IPS DF 6.9 (cell line): ENCODE measurements around the gene POLG2.
A peak's percentile ranks its signal among the peaks of the same experiment; 100 is the strongest.
"Not testable (repeated sequence)": the region's sequence is repeated elsewhere in the genome, so short reads cannot be mapped to it uniquely, and the experiment has no call there.

Source experiments
- DNase-seq: peaks from one replicate; pipeline ENCODE4 v3.0.0-alpha.2; 2013; ENCODE audit warnings: low read depth, low spot score
- H3K27ac ChIP-seq: one replicate; pipeline ENCODE4 v1.5.1; 2013; ENCODE audit warnings: low read length, control low read depth
- H3K27me3 ChIP-seq: 2 replicates; pipeline ENCODE4 v1.6.1; 2013; ENCODE audit warnings: mild to moderate bottlenecking, low read length; ENCODE audit not compliant: control insufficient read depth, insufficient read depth
- H3K36me3 ChIP-seq: 2 replicates; pipeline ENCODE4 v1.6.1; 2013; ENCODE audit warnings: low read length; ENCODE audit not compliant: control insufficient read depth, insufficient read depth
- H3K4me1 ChIP-seq: 2 replicates; pipeline ENCODE4 v1.6.1; 2013; ENCODE audit warnings: low read length; ENCODE audit not compliant: control insufficient read depth, insufficient read depth
- H3K4me3 ChIP-seq: 2 replicates; pipeline ENCODE4 v1.5.1; 2013; ENCODE audit warnings: mild to moderate bottlenecking, low read length
- H3K9me3 ChIP-seq: 2 replicates; pipeline ENCODE4 v1.6.1; 2013; ENCODE audit warnings: low read length, inconsistent platforms; ENCODE audit not compliant: control insufficient read depth, insufficient read depth
- WGBS: extraction: QIAGEN DNeasy Blood & Tissue Kit; methylation state at CpG from one replicate; pipeline ENCODE4 v1.1.7; 2013; ENCODE audit warnings: mixed read lengths, missing lambda C conversion rate; ENCODE audit not compliant: insufficient read length, insufficient coverage; 5-methylcytosine and 5-hydroxymethylcytosine counted together

The POLG2 gene

GRCh38 chr17:64499805-64500486, 3.1 kb upstream of the POLG2 start:
- no CpG with 5 or more reads among the region's 6 CpGs for WGBS
- Histone ChIP-seq H3K27me3 (no peaks in the 10 kb centered on the region), H3K27ac (no peak overlapping the region), H3K4me3 (no peak overlapping the region), H3K4me1 (no peaks in the 10 kb centered on the region), H3K9me3 (no peaks in the 10 kb centered on the region), H3K36me3 (peaks cover 42% of the 10 kb centered on the region; the same call in 1 of the 2 replicates)
- no peak for DNase-seq

GRCh38 chr17:64498308-64499203, 1.7 kb upstream of the POLG2 start:
- no peaks in the 10 kb centered on the region for H3K27me3 ChIP-seq
- no peaks in the 10 kb centered on the region for H3K9me3 ChIP-seq
- H3K4me1 ChIP-seq: no peaks in the 10 kb centered on the region
- H3K27ac ChIP-seq: no peak overlapping the region
- no peak overlapping the region for H3K4me3 ChIP-seq
- no CpG with 5 or more reads among the region's 7 CpGs for WGBS
- no peak for DNase-seq
- peaks cover 38% of the 10 kb centered on the region; the same call in 1 of the 2 replicates for H3K36me3 ChIP-seq

- no peaks in the 10 kb centered on the region for H3K9me3 ChIP-seq
- H3K4me3 ChIP-seq: peak overlapping the region; percentile 87; the same call in 1 of the 2 replicates
- DNase-seq: no peak
- H3K27me3 ChIP-seq: no peaks in the 10 kb centered on the region
- no peaks in the 10 kb centered on the region for H3K4me1 ChIP-seq
- WGBS: no CpG with 5 or more reads among the region's 4 CpGs
- peaks cover 29% of the 10 kb centered on the region; the same call in 1 of the 2 replicates for H3K36me3 ChIP-seq
- H3K27ac ChIP-seq: no peak overlapping the region
Measured at GRCh38 chr17:64497565-64498035, 746 bp upstream of the POLG2 start.

- Histone ChIP-seq H3K27me3 (no peaks in the 10 kb centered on the region), H3K4me1 (no peaks in the 10 kb centered on the region), H3K27ac (no peak overlapping the region), H3K36me3 (peaks cover 20% of the 10 kb centered on the region; the same call in 1 of the 2 replicates), H3K9me3 (no peaks in the 10 kb centered on the region), H3K4me3 (peak overlapping the region; percentile 87)
- no CpG with 5 or more reads among the region's 20 CpGs for WGBS
- DNase-seq: no peak
Measured at GRCh38 chr17:64496348-64496785, 487 bp downstream of the POLG2 start.

GRCh38 chr17:64495300-64495699, 1.6 kb downstream of the POLG2 start:
- H3K36me3 ChIP-seq: peaks cover 15% of the 10 kb centered on the region; the same call in 1 of the 2 replicates
- not testable (repeated sequence) for H3K27me3 ChIP-seq, DNase-seq, H3K27ac ChIP-seq, H3K9me3 ChIP-seq, H3K4me3 ChIP-seq, H3K4me1 ChIP-seq
- 100% methylated on average over 1 of the region's 5 CpGs for WGBS

- H3K4me3 ChIP-seq: no peak overlapping the region
Measured at GRCh38 chr17:64494121-64494520, 2.7 kb downstream of the POLG2 start.

GRCh38 chr17:64492481-64493109, 4.3 kb downstream of the POLG2 start:
- Histone ChIP-seq H3K4me3 (no peak overlapping the region), H3K36me3 (peaks cover 14% of the 10 kb centered on the region; the same call in 1 of the 2 replicates), H3K27ac (no peak overlapping the region), H3K9me3 (no peaks in the 10 kb centered on the region), H3K4me1 (no peaks in the 10 kb centered on the region), H3K27me3 (no peaks in the 10 kb centered on the region)
- no peak for DNase-seq
- WGBS: no CpG with 5 or more reads among the region's 6 CpGs

More at GRCh38 chr17:64494121-64494520, 2.7 kb downstream of the POLG2 start:
- no peak for DNase-seq
- H3K9me3 ChIP-seq: no peaks in the 10 kb centered on the region
- H3K4me1 ChIP-seq: no peaks in the 10 kb centered on the region
- WGBS: no CpG with 5 or more reads among the region's 2 CpGs
- H3K27ac ChIP-seq: no peak overlapping the region
- H3K27me3 ChIP-seq: no peaks in the 10 kb centered on the region
- H3K36me3 ChIP-seq: peaks cover 14% of the 10 kb centered on the region; the same call in 1 of the 2 replicates

GRCh38 chr17:64491994-64492393, 4.9 kb downstream of the POLG2 start:
- no peaks in the 10 kb centered on the region for H3K9me3 ChIP-seq
- no CpG with 5 or more reads among the region's 3 CpGs for WGBS
- H3K27ac ChIP-seq: no peak overlapping the region
- DNase-seq: no peak
- no peaks in the 10 kb centered on the region for H3K4me1 ChIP-seq
- H3K27me3 ChIP-seq: no peaks in the 10 kb centered on the region
- no peak overlapping the region for H3K4me3 ChIP-seq
- peaks cover 14% of the 10 kb centered on the region; the same call in 1 of the 2 replicates for H3K36me3 ChIP-seq

GRCh38 chr17:64491034-64491860, 5.6 kb downstream of the POLG2 start:
- no peak for DNase-seq
- Histone ChIP-seq H3K36me3 (peaks cover 14% of the 10 kb centered on the region; the same call in 1 of the 2 replicates), H3K9me3 (no peaks in the 10 kb centered on the region), H3K27ac (no peak overlapping the region), H3K4me3 (no peak overlapping the region), H3K4me1 (no peaks in the 10 kb centered on the region), H3K27me3 (no peaks in the 10 kb centered on the region)
- WGBS: no CpG with 5 or more reads among the region's 13 CpGs
